GM18502 (cell line): ENCODE measurements around the gene EFNA5.

ENCODE experiments used
- ATAC-seq: cut with Tn5 transposase; IDR thresholded peaks from one replicate; pipeline ENCODE4 v1.9.1; 2021; ENCODE audit warnings: mild to moderate bottlenecking; ENCODE audit not compliant: unreplicated experiment, poor library complexity

EFNA5 gene

GRCh38 chr5:107554776-107555424 is 115.8 kb downstream of the EFNA5 start:
- no peak for ATAC-seq

GRCh38 chr5:107553117-107553555 is 117.6 kb downstream of the EFNA5 start:
- peak; percentile 38 for ATAC-seq

GRCh38 chr5:107551088-107551487 is 119.6 kb downstream of the EFNA5 start:
- no peak for ATAC-seq

- ATAC-seq: no peak
Observed at GRCh38 chr5:107549567-107549966, 121.2 kb downstream of the EFNA5 start.

- ATAC-seq: no peak
Observed at GRCh38 chr5:107548477-107548876, 122.3 kb downstream of the EFNA5 start.

GRCh38 chr5:107546719-107547118 is 124.0 kb downstream of the EFNA5 start:
- no peak for ATAC-seq

- no peak for ATAC-seq
Observed at GRCh38 chr5:107545486-107545885, 125.3 kb downstream of the EFNA5 start.

GRCh38 chr5:107544967-107545366 is 125.8 kb downstream of the EFNA5 start:
- no peak for ATAC-seq

GRCh38 chr5:107544476-107544875 is 126.3 kb downstream of the EFNA5 start:
- no peak for ATAC-seq

- no peak for ATAC-seq
Observed at GRCh38 chr5:107543868-107544267, 126.9 kb downstream of the EFNA5 start.

GRCh38 chr5:107542831-107543231 is 127.9 kb downstream of the EFNA5 start:
- ATAC-seq: no peak

- ATAC-seq: peak; percentile 55
Observed at GRCh38 chr5:107542428-107542827, 128.3 kb downstream of the EFNA5 start.

- peak; percentile 59 for ATAC-seq
Observed at GRCh38 chr5:107541400-107541799, 129.3 kb downstream of the EFNA5 start.

- ATAC-seq: no peak
Observed at GRCh38 chr5:107539726-107540330, 130.9 kb downstream of the EFNA5 start.

- no peak for ATAC-seq
Observed at GRCh38 chr5:107538805-107539445, 131.8 kb downstream of the EFNA5 start.

GRCh38 chr5:107538331-107538730 is 132.4 kb downstream of the EFNA5 start:
- no peak for ATAC-seq

- no peak for ATAC-seq
Observed at GRCh38 chr5:107535849-107536248, 134.9 kb downstream of the EFNA5 start.

GRCh38 chr5:107533910-107534876 is 136.5 kb downstream of the EFNA5 start:
- no peak for ATAC-seq

- ATAC-seq: no peak
Observed at GRCh38 chr5:107532916-107533315, 137.8 kb downstream of the EFNA5 start.

GRCh38 chr5:107532169-107532878 is 138.4 kb downstream of the EFNA5 start:
- ATAC-seq: no peak
